NOMO-1 treated with DMSO at 0.1 percent for 48 hours (cell line): ENCODE measurements around the gene MINDY3.
A peak's percentile ranks its signal among the peaks of the same experiment; 100 is the strongest.
"Not testable (repeated sequence)": the region's sequence is repeated elsewhere in the genome, so short reads cannot be mapped to it uniquely, and the experiment has no call there.

Experiments
- DNase-seq: peaks from one replicate; lab custom pipeline; 2025; ENCODE audit not compliant: unreplicated experiment; lab: John Stamatoyannopoulos, UW

The MINDY3 gene

GRCh38 chr10:15859906-15860691 lies at the start of gene MINDY3:
Gene MINDY3 (minus strand): TSS chr10:15860507. CDS start chr10:15860299, 208 bp downstream.
- peak; percentile 48 for DNase-seq

GRCh38 chr10:15901889-15902288 lies 41.6 kb upstream of the MINDY3 start:
- no peak for DNase-seq

GRCh38 chr10:15898046-15898445 lies 37.7 kb upstream of the MINDY3 start:
- no peak for DNase-seq

- no peak for DNase-seq
These were observed 37.0 kb upstream of the MINDY3 start for GRCh38 chr10:15897287-15897686.

- DNase-seq: no peak
These were observed 36.3 kb upstream of the MINDY3 start for GRCh38 chr10:15896654-15897053.

GRCh38 chr10:15884447-15884846 lies 24.1 kb upstream of the MINDY3 start:
- no peak for DNase-seq

GRCh38 chr10:15881542-15881941 lies 21.2 kb upstream of the MINDY3 start:
- no peak for DNase-seq

GRCh38 chr10:15879663-15880062 lies 19.4 kb upstream of the MINDY3 start:
- DNase-seq: peak; percentile 5

GRCh38 chr10:15879058-15879457 lies 18.8 kb upstream of the MINDY3 start:
- peak; percentile 40 for DNase-seq

- DNase-seq: no peak
These were observed 17.7 kb upstream of the MINDY3 start for GRCh38 chr10:15877836-15878576.

- not testable (repeated sequence) for DNase-seq
These were observed 16.0 kb upstream of the MINDY3 start for GRCh38 chr10:15876274-15876673.

GRCh38 chr10:15872645-15873044 lies 12.3 kb upstream of the MINDY3 start:
- DNase-seq: not testable (repeated sequence)

GRCh38 chr10:15871823-15872222 lies 11.5 kb upstream of the MINDY3 start:
- DNase-seq: no peak

- DNase-seq: no peak
These were observed 9.6 kb upstream of the MINDY3 start for GRCh38 chr10:15869935-15870334.

GRCh38 chr10:15868006-15868405 lies 7.7 kb upstream of the MINDY3 start:
- DNase-seq: no peak

- no peak for DNase-seq
These were observed 5.0 kb upstream of the MINDY3 start for GRCh38 chr10:15865304-15865703.

GRCh38 chr10:15864419-15864818 lies 4.1 kb upstream of the MINDY3 start:
- no peak for DNase-seq

- no peak for DNase-seq
These were observed 3.4 kb upstream of the MINDY3 start for GRCh38 chr10:15863733-15864132.

- DNase-seq: no peak
These were observed 3.0 kb upstream of the MINDY3 start for GRCh38 chr10:15863323-15863722.

GRCh38 chr10:15860692-15861201 lies 440 bp upstream of the MINDY3 start:
- no peak for DNase-seq

GRCh38 chr10:15859509-15859905 lies 800 bp downstream of the MINDY3 start:
- no peak for DNase-seq

GRCh38 chr10:15858861-15859281 lies 1.4 kb downstream of the MINDY3 start:
- no peak for DNase-seq
